ENCODE results near the gene IMMT. TPM values are rescaled to one million over a fixed set of nuclear protein-coding genes. Genes with fewer than 3 reads are reported as not detected.

Gene IMMT
- total RNA-seq, 1 experiment from 2014 or later: 112 TPM

DNA sequence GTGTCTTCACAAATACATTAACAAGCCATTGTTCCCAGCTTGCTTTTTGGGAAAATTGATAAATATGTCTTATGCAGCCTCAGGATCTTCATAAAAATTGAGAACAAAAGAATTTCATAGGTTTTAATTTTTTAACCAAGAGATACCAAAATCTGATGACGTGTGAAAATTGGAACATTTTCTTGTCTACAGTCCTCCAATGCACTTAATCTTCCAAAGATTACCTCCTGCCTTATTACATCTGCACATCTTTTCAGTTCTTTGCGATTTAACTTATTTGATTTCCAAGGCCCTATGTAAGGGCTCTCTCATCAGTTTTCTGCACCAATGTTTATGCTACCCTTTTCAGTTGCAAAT is 7.1 kb upstream of the IMMT start:
- Histone ChIP-seq H2BK20ac (ENCODE audit: low read depth, low read length, poor library complexity, severe bottlenecking) (no peak overlapping the region), H3K27me3 (ENCODE audit: insufficient read depth, low read length) (no peaks in the 10 kb centered on the region), H3K79me2 (ENCODE audit: insufficient read depth, low read length) (peaks cover 3% of the 10 kb centered on the region; the same call in 1 of the 2 replicates), H3K9ac (ENCODE audit: extremely low read depth, insufficient read length, low read length) (no peak overlapping the region), H3K4me1 (ENCODE audit: insufficient read depth, low read length) (peaks cover 2% of the 10 kb centered on the region; the same call in 1 of the 2 replicates), H2BK12ac (ENCODE audit: insufficient read length, low read depth, low read length) (no peak overlapping the region), H4K5ac (ENCODE audit: insufficient read length, low read depth, low read length) (no peak overlapping the region), H2BK120ac (ENCODE audit: low read depth, low read length, poor library complexity, severe bottlenecking) (no peak overlapping the region), H3K23me2 (ENCODE audit: insufficient read length, low read depth, low read length, poor library complexity, severe bottlenecking) (no peaks in the 10 kb centered on the region), H4K20me1 (ENCODE audit: control insufficient read depth, insufficient read depth, insufficient read length) (no peaks in the 10 kb centered on the region), H2AFZ (ENCODE audit: low read length) (no peak overlapping the region), H2AK5ac (ENCODE audit: insufficient read length, low read length) (no peak overlapping the region), H2BK5ac (ENCODE audit: insufficient read length, low read length) (no peak overlapping the region), H3T11ph (ENCODE audit: low read length) (no peak overlapping the region), H3K14ac (ENCODE audit: insufficient read depth, low read length) (no peak overlapping the region), H3K9me3 (ENCODE audit: control insufficient read depth, low read depth, low read length) (no peaks in the 10 kb centered on the region), H3K56ac (ENCODE audit: insufficient read length, low read depth, low read length) (no peak overlapping the region), H3K4me2 (ENCODE audit: insufficient read depth, insufficient read length, low read length) (no peak overlapping the region), H4K8ac (replicated peaks; ENCODE audit: insufficient read length, low read depth, low read length) (no peak overlapping the region), H3K4ac (ENCODE audit: low read depth, low read length) (no peak overlapping the region), H2BK15ac (ENCODE audit: low read depth, low read length) (no peak overlapping the region), H3K27ac (ENCODE audit: insufficient read length, low read depth, low read length) (no peak overlapping the region), H3K23ac (ENCODE audit: insufficient read length, low read depth, low read length) (no peak overlapping the region), H4K91ac (ENCODE audit: insufficient read length, low read depth, low read length) (no peak overlapping the region), H3K18ac (ENCODE audit: insufficient read length, low read depth, low read length) (no peak overlapping the region), H3K79me1 (ENCODE audit: insufficient read depth, low read depth, low read length, poor library complexity, severe bottlenecking) (no peaks in the 10 kb centered on the region)
- TF ChIP-seq, protein P1, sequence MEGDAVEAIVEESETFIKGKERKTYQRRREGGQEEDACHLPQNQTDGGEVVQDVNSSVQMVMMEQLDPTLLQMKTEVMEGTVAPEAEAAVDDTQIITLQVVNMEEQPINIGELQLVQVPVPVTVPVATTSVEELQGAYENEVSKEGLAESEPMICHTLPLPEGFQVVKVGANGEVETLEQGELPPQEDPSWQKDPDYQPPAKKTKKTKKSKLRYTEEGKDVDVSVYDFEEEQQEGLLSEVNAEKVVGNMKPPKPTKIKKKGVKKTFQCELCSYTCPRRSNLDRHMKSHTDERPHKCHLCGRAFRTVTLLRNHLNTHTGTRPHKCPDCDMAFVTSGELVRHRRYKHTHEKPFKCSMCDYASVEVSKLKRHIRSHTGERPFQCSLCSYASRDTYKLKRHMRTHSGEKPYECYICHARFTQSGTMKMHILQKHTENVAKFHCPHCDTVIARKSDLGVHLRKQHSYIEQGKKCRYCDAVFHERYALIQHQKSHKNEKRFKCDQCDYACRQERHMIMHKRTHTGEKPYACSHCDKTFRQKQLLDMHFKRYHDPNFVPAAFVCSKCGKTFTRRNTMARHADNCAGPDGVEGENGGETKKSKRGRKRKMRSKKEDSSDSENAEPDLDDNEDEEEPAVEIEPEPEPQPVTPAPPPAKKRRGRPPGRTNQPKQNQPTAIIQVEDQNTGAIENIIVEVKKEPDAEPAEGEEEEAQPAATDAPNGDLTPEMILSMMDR (conservative IDR thresholded peaks at IDR 0.05): no peak
- H3K27me3 Mint-ChIP-seq (ENCODE audit: low read depth): no peaks in the 10 kb centered on the region
- H3K36me3 Mint-ChIP-seq (ENCODE audit: insufficient read depth in 1 of 3, low read depth in 3 of 3): peaks cover 7 to 15% (median 15%) of the 10 kb centered on the region in 3 experiments; a peak in 6 of 7 replicates
- H3K9me3 Mint-ChIP-seq: no peaks in the 10 kb centered on the region
- DNase-seq: no peak
- peak overlapping the region in 2 of 3 experiments; percentile 65 to 86; a peak in 4 of 7 replicates for H3K27ac Mint-ChIP-seq
- peaks cover 19 to 27% of the 10 kb centered on the region in 2 experiments for H3K4me1 Mint-ChIP-seq
- WGBS (ENCODE audit: extremely low coverage, insufficient read length, low lambda C conversion rate): no CpG with 5 or more reads among the region's 2 CpGs
- H3K4me3 Mint-ChIP-seq: peak overlapping the region in 1 of 2 experiments; percentile 63; a peak in 3 of 5 replicates

All from H9 (cell line).